SU-DHL-6 (cell line): Measurements from ENCODE around the gene CDK14.

Experiments used
- H2AFZ ChIP-seq: fragments of 200-600 bp; sonication (generic); 2 replicates; pipeline ENCODE4 v1.6.1; 2014; ENCODE audit warnings: low read depth, mild to moderate bottlenecking, moderate library complexity, mixed read lengths, antibody characterized with exemption, low read length; ENCODE audit not compliant: severe bottlenecking
- H3F3A ChIP-seq: fragments of 200-600 bp; shearing (Covaris generic); 2 replicates; pipeline ENCODE4 v1.6.0; 2016; ENCODE audit warnings: antibody characterized with exemption, mild to moderate bottlenecking; ENCODE audit not compliant: insufficient read depth
- H3K27ac ChIP-seq: fragments of 200-600 bp; sonication (generic); 2 replicates; pipeline ENCODE4 v1.5.1; 2016; ENCODE audit warnings: low read depth, mild to moderate bottlenecking, low read length, moderate library complexity, mixed read lengths
- H3K27me3 ChIP-seq: fragments of 200-600 bp; sonication (generic), shearing (Covaris generic); 2 replicates; pipeline ENCODE4 v1.6.0; 2014; ENCODE audit warnings: mild to moderate bottlenecking, low read length
- H3K36me3 ChIP-seq: fragments of 200-600 bp; sonication (generic); 2 replicates; pipeline ENCODE4 v1.6.1; 2014; ENCODE audit warnings: mild to moderate bottlenecking, low read length, mixed read lengths
- H3K4me2 ChIP-seq: fragments of 300-600, 200-600 bp; shearing (Covaris generic), sonication (generic); 2 replicates; pipeline ENCODE4 v1.6.0; 2014; ENCODE audit warnings: low read length, low read depth, mild to moderate bottlenecking; ENCODE audit not compliant: poor library complexity, severe bottlenecking
- H3K4me3 ChIP-seq: fragments of 200-600 bp; sonication (generic); 2 replicates; pipeline ENCODE4 v1.5.1; 2014; ENCODE audit warnings: antibody characterized with exemption, low read length, mild to moderate bottlenecking, mixed read lengths; ENCODE audit not compliant: insufficient read depth, poor library complexity, severe bottlenecking
- H3K79me2 ChIP-seq: fragments of 200-600 bp; sonication (generic); 2 replicates; pipeline ENCODE4 v1.6.1; 2014; ENCODE audit warnings: mild to moderate bottlenecking, low read length, moderate library complexity; ENCODE audit not compliant: insufficient read depth
- H3K9ac ChIP-seq: fragments of 200-600 bp; sonication (generic); 2 replicates; pipeline ENCODE4 v1.7.0; 2014; ENCODE audit warnings: mild to moderate bottlenecking, low read length
- H3K9me2 ChIP-seq: fragments of 200-600 bp; sonication (generic); replicated peaks from 2 replicates; pipeline ENCODE4 v1.6.1; 2014; ENCODE audit warnings: low read length; ENCODE audit not compliant: insufficient read depth
- H3K9me3 ChIP-seq: fragments of 200-600 bp; sonication (generic); 2 replicates; pipeline ENCODE4 v1.6.1; 2014; ENCODE audit warnings: low read length, mixed read lengths; ENCODE audit not compliant: insufficient read depth
- H4K20me1 ChIP-seq: fragments of 200-600 bp; sonication (generic); 2 replicates; pipeline ENCODE4 v1.6.1; 2014; ENCODE audit warnings: low read depth, mild to moderate bottlenecking, antibody characterized with exemption, low read length, moderate library complexity, mixed read lengths
- EZH2phosphoT487 ChIP-seq: fragments of 200-600 bp; sonication (generic), shearing (Covaris generic); conservative IDR thresholded peaks from 2 replicates; pipeline ENCODE4 v1.6.1; 2018; ENCODE audit warnings: mild to moderate bottlenecking, antibody characterized with exemption, low read length, moderate library complexity, mixed read lengths
- TF ChIP-seq, protein P1 (sequence below): fragments of 200-600 bp; sonication (generic); IDR thresholded peaks from one replicate; pipeline ENCODE4 v1.5.1; 2017; ENCODE audit warnings: antibody characterized with exemption, mild to moderate bottlenecking, low read length, moderate library complexity; ENCODE audit not compliant: insufficient read depth, poor library complexity, severe bottlenecking

Gene CDK14

DNA sequence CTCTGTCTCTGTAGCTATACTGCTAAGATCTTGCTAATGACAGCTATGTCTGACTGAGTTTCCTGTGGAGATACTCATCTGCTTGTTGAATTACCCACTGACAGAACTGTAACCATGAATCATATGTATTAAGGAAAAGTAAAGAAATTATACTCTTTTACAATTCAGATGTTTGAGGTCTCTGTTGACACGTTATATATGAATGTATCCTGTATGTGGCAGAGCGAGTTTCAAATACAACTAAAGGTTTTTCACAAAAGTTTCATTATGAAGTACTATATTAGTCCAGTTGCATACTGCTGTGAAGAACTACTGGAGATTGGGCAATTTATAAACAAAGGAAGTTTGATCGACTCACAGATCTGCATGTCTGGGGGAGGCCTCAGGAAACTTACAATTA, 232.5 kb downstream of the CDK14 start:
- Histone ChIP-seq H3K4me2 (no peak overlapping the region), H3K79me2 (peaks cover 80% of the 10 kb centered on the region), H2AFZ (no peak overlapping the region), H3K4me3 (no peak overlapping the region), H3K9me3 (peaks cover 19% of the 10 kb centered on the region; the same call in 1 of the 2 replicates), H3K9me2 (no peaks in the 10 kb centered on the region), H3F3A (no peaks in the 10 kb centered on the region), H3K9ac (no peak overlapping the region), H3K36me3 (peaks cover 50% of the 10 kb centered on the region), H3K27me3 (no peaks in the 10 kb centered on the region), H4K20me1 (no peaks in the 10 kb centered on the region), H3K27ac (no peak overlapping the region)
- TF ChIP-seq, protein P1, sequence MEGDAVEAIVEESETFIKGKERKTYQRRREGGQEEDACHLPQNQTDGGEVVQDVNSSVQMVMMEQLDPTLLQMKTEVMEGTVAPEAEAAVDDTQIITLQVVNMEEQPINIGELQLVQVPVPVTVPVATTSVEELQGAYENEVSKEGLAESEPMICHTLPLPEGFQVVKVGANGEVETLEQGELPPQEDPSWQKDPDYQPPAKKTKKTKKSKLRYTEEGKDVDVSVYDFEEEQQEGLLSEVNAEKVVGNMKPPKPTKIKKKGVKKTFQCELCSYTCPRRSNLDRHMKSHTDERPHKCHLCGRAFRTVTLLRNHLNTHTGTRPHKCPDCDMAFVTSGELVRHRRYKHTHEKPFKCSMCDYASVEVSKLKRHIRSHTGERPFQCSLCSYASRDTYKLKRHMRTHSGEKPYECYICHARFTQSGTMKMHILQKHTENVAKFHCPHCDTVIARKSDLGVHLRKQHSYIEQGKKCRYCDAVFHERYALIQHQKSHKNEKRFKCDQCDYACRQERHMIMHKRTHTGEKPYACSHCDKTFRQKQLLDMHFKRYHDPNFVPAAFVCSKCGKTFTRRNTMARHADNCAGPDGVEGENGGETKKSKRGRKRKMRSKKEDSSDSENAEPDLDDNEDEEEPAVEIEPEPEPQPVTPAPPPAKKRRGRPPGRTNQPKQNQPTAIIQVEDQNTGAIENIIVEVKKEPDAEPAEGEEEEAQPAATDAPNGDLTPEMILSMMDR: no peak
- no peak for TF ChIP-seq EZH2phosphoT487

DNA sequence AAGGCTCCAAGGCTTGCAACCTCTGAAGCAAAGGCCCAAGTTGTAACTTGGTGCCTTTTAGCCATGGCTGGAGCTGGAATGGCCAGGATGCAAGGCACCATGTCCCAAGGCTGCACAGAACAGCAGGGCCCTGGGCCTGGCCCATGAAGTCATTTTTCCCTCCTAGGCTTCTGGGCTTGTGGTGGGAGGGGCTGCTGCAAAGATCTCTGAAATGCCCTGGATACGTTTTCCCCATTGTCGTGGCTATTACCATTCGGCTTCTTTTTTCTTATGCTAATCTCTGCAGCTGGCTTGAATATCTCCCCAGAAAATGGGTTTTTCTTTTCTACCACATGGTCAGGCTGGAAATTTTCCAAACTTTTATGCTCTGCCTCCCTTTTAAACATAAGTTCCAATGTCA, 234.2 kb downstream of the CDK14 start:
- H3K4me2 ChIP-seq: no peak overlapping the region
- H3K9me3 ChIP-seq: peaks cover 19% of the 10 kb centered on the region; the same call in 1 of the 2 replicates
- no peaks in the 10 kb centered on the region for H3K27me3 ChIP-seq
- no peak overlapping the region for H3K4me3 ChIP-seq
- H3K27ac ChIP-seq: no peak overlapping the region
- TF ChIP-seq EZH2phosphoT487: no peak
- TF ChIP-seq, protein P1: no peak
- no peak overlapping the region for H3K9ac ChIP-seq
- no peak overlapping the region for H2AFZ ChIP-seq
- no peaks in the 10 kb centered on the region for H4K20me1 ChIP-seq
- H3F3A ChIP-seq: no peaks in the 10 kb centered on the region; the same call in 1 of the 2 replicates
- no peaks in the 10 kb centered on the region for H3K9me2 ChIP-seq
- peaks cover 43% of the 10 kb centered on the region for H3K36me3 ChIP-seq
- peaks cover 81% of the 10 kb centered on the region for H3K79me2 ChIP-seq

DNA sequence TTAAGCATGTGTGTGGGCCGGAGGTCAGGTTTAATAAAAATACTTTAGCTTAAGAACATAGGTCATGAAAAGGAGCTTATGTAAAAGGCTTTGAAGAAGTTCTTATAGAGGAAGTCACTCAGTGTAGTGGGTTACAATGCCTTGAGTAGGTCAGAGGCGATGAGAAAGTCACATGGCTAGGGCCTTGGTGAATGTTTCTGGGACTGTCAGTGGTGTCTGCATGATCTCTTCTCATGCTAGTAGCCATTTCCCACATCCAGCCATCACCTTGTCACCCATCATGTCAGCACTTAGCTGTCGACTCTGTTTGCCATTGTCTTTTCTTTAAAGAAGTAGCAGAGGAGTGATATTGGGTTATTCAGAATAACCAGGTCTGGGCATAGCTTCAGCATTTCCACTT, 236.6 kb downstream of the CDK14 start:
- Histone ChIP-seq H3K4me3 (no peak overlapping the region), H3K36me3 (peaks cover 37% of the 10 kb centered on the region), H3K27me3 (no peaks in the 10 kb centered on the region), H3K9ac (no peak overlapping the region), H3F3A (no peaks in the 10 kb centered on the region; the same call in 1 of the 2 replicates), H2AFZ (no peak overlapping the region), H3K9me2 (no peaks in the 10 kb centered on the region), H3K27ac (no peak overlapping the region), H3K4me2 (no peak overlapping the region), H3K9me3 (peaks cover 13% of the 10 kb centered on the region; the same call in 1 of the 2 replicates), H3K79me2 (peaks cover 82% of the 10 kb centered on the region), H4K20me1 (no peaks in the 10 kb centered on the region)
- no peak for TF ChIP-seq EZH2phosphoT487
- TF ChIP-seq, protein P1: no peak

DNA sequence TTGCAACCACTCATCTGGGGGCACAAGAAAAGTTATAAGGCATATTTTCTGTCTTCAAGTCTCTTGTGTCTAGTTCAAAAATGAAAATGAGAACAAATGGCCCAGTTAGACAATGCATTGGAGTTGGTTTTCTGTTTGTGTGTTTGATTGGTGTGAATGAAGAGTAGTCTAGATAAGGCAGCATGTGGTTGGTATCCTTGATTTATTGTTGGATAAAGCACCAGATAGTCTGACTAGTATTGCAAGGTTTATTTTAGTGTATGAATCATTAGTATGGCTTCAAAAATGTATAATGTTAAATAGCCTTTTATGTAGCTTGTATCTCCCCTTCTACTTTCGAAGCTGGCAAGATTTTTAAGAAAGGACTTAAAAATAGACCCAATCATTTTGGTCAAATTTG, 237.3 kb downstream of the CDK14 start:
- Histone ChIP-seq H4K20me1 (no peaks in the 10 kb centered on the region), H3K27me3 (no peaks in the 10 kb centered on the region), H3K27ac (no peak overlapping the region), H2AFZ (no peak overlapping the region), H3K36me3 (peaks cover 30% of the 10 kb centered on the region), H3K9ac (no peak overlapping the region), H3K9me2 (no peaks in the 10 kb centered on the region), H3K9me3 (peaks cover 8% of the 10 kb centered on the region; the same call in 1 of the 2 replicates), H3K79me2 (peaks cover 75% of the 10 kb centered on the region), H3K4me3 (no peak overlapping the region), H3K4me2 (no peak overlapping the region), H3F3A (no peaks in the 10 kb centered on the region; the same call in 1 of the 2 replicates)
- TF ChIP-seq, protein P1: no peak
- no peak for TF ChIP-seq EZH2phosphoT487
